Mucosa of gallbladder (tissue), 1 donor: ENCODE results near the gene ZNF43. TPM values are rescaled to one million over a fixed set of nuclear protein-coding genes. Genes with fewer than 3 reads are reported as not detected.
"Not testable (repeated sequence)": the region's sequence is repeated elsewhere in the genome, so short reads cannot be mapped to it uniquely, and the experiment has no call there.

Source experiments
- DNase-seq: peaks from one replicate; pipeline ENCODE4 v3.0.0-alpha.2; 2020; ENCODE audit warnings: low spot score
- total RNA-seq: library from RNA; stranded (reverse); gene quantifications from one replicate; pipeline ENCODE4 v1.2.1, GENCODE V29; 2021
- donor health status: DM: no; HTN: no; CAD: no.

Gene ZNF43
- total RNA-seq = 20.7 TPM

DNA sequence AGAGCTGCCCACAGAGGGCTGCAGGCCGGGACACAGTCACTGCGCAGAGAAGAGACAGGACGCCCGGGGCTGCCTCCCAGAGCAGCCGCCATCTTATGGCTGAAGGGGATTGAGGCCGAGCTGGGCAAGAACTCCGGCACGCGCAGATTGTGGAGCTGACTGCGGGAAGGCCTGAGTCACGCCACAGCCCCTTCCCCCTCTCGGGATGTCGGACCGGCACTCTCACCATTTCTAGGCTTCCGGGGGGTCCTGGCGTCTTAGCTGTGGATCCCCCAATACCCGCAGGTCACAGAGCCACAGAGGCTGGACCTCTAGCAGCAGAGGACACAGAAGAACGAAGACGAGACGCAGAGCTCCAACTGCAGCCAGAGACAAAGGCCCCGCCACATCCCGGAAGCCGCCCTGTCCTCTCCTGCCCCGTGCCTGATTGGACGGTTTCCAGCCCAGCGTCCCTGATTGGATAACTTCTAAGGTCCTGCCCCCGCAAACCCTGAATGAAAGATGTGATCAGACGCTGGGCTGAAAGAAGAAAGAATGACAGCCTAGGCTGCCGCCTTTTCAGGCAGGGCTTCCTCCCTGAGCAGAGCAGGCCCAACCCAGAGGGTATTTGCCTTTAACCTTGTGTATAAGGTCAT is at the start of gene ZNF43:
TSS of gene ZNF43 (minus strand) at position 373 of the 635 bp plus-strand sequence. CDS start at position 229, 144 bp downstream.
- DNase-seq = peak; percentile 98

DNA sequence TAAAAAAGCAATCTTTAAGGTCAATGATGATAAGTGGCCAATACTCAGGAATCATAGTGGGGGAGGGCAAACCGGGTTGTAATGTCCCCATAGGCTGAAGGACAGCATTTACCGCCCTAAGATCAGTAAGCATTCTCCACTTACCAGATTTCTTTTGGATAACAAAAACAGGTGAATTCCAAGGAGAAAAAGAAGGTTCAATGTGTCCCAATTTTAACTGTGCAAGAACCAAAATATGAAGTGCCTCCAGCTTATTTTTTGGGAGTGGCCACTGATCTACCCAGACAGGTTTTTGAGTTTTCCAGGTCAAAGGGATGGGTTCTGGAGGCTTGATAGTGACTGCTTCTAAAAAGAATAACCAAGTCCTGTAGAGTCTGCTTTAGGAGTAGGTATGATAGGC is 49.5 kb upstream of the ZNF43 start:
- DNase-seq = not testable (repeated sequence)

GRCh38 chr19:21884786-21885185 is 48.8 kb upstream of the ZNF43 start:
- DNase-seq = not testable (repeated sequence)

GRCh38 chr19:21883516-21883915 is 47.5 kb upstream of the ZNF43 start:
- DNase-seq = no peak

DNA sequence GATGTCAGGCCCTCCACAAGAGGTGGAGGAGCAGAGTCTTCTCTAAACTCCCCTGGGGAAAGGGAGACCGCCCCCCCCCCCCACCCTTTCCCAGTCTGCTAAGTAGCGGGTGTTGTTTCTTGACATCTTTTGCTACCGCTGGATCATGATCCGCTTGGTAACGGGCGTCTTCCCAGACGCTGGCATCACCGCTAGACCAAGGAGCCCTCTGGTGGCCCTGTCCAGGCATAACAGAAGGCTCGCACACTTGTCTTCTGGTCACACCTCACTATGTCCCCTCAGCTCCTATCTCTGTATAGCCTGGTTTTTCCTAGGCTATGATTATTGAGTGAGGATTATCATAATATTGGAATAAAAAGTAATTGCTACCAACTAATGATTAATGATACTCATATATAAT is 44.8 kb upstream of the ZNF43 start:
- not testable (repeated sequence) for DNase-seq

DNA sequence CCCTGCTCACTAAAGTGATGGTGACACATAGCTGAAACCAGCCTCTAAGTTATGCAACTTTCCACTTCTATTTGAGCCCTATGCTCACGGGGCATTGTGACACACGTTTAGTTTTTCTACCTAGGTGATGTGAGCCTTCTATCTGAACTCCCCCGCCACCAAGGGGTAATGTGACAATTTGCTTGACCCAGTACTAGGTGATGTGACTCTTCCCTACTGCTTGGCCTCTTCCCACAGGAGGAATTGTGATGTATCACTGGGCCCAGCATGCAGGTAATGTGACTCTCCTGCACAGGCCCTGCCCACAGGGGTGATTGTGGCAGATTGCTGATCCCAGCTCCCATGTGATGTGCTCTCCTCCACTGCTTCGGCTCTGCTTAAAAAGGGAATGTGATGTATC is 42.7 kb upstream of the ZNF43 start:
- no peak for DNase-seq

DNA sequence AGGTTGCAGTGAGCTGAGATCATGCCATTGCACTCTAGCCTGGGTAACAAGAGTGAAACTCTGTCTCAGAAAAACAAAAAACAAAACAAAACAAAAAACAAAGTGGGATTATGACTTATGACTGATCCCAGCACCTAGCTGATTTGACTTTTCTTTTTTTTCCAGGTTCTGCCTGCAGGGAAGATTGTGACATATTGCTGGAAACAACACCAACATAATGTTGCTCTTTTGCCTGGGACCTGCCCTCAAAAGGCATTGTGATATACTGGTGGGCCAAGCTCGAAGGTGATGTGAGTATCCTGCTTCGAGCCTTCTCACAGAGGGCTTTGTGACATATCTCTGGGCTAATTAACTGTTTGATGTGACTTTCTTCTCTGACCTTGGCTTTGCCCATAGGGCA is 42.0 kb upstream of the ZNF43 start:
- no peak for DNase-seq

GRCh38 chr19:21876608-21877007 is 40.6 kb upstream of the ZNF43 start:
- DNase-seq = not testable (repeated sequence)

DNA sequence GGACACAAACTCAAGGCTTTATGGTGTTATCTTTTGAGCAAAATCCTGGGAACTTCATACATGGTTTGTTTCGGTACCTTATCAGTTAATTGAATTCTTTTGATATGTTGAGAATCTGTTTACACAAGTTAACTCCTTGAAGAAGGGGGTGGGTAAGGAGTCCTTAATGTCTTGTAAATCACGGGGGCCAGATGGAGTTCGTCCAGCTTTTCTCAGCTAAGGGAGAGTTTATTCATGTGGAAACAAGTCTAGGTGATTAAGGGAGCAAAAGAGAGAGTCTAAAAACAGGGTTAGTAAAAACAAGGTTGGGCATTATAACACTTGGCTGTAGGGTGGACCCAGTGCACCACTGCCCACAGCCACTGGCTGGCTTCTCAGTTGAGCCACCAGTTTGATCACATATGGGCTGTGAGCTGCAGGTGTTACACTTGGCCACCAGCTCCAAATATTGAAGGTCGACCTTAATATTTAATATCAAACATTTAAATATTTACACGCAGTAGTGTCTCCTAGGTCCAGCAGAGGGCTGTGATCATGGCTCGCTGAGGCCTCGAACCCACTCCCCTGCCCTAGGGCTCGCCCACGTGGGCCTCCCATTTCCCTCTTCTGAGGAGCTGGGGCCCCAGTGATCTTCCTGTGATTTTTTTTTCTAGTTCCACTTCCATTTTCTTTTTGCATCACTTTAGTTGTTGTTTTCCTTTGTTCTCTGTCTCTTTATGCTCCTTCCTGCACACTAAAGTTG is 21.0 kb upstream of the ZNF43 start:
- no peak for DNase-seq

- peak; percentile 97 for DNase-seq
These were observed 15.8 kb upstream of the ZNF43 start for GRCh38 chr19:21851596-21852345.

- DNase-seq = no peak
These were observed 14.8 kb upstream of the ZNF43 start for GRCh38 chr19:21850656-21851255.

DNA sequence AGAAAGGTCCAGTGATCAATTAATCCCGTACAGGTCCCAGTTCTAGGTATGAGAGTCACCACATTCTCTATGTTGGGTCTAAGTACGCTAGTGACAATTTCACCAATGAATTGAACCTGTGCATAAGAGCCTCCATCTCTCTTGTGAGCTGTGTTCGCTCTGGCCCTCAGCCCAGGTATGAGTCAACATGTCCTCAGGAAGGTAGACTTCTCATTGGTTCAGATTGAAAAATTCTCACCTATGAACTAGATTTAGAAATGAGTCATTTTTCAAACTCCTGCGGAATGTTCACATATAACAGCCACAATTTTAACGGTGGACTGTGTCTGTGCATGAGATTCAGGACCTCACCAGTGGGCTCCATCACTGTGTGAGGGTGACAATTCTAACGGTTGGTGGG is 12.7 kb upstream of the ZNF43 start:
- peak; percentile 65 for DNase-seq

DNA sequence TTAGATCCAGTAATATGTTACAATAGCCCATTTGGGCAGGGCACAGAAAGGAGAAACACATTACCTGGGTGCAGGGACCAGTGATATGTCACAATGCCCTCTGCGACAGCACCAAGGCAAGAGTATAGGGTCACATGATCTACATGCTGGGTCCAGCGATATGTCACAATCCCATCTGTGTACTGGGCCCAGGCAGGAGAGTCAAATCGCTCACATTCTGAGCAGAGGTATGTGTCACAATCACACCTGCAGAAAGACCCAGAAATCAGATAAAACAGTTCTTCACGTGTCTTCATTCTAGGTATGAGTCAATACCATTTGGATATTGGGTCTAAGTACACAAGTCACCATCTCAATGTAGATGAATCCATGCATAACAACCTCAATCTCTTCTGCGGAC is 7.1 kb upstream of the ZNF43 start:
- no peak for DNase-seq

- DNase-seq = no peak
These were observed 5.6 kb upstream of the ZNF43 start for GRCh38 chr19:21841488-21842097.

- DNase-seq = no peak
These were observed 5.1 kb upstream of the ZNF43 start for GRCh38 chr19:21841081-21841480.

DNA sequence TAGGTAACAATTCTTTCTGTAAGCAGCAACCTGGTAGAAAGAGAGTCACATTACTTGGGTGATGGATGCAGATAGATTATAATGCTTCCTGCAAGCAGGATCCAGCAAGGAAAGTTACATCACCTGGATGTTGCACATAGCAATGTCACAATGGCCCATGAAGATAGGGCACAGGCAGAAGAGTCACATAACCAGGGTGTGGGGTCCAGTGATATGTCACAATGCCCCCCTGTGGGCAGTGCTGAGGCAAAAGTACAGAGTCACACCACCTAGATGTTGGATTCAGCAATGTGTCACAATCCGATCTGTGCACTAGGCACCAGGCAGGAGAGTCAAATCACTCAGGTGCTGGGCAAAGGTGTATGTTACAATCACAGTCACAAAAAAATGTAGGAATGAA is 4.0 kb upstream of the ZNF43 start:
- DNase-seq = no peak

DNA sequence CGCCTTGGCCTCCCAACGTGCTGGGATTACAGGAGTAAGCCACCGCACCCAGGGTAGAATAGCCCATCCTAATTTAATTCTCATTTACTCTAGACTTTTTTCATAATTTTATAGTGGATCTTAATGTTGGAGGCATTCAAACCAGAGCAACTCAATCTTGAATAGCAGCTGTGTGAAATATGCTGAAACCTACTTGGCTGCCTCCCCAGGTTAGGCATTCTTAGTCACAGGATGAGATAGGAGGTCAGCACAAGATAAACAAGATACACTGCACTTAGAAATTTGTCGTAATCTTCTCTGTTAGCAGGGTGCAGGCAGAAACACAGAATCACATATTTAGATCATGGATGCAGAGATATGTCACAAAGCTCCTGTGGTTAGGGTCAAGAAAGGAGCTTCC is 2.7 kb upstream of the ZNF43 start:
- DNase-seq = no peak

DNA sequence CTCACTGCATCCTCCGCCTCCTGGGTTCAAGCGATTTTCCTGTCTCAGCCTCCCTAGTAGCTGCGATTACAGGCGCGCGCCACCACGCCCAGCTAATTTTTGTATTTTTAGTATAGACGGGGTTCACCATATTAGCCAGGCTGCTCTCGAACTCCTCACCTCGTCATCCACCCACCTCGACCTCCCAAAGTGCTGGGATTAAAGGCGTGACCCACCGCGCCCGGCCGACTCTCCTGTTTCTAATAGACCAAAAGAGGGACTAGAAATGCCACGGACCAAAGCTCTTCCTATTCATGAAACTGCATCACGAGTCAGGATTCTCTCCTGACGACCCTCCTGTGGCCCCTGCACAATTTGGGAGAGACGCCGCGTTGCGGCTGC is 563 bp downstream of the ZNF43 start:
- DNase-seq = no peak

GRCh38 chr19:21833733-21834132 is 2.2 kb downstream of the ZNF43 start:
- no peak for DNase-seq

GRCh38 chr19:21824679-21825078 is 11.3 kb downstream of the ZNF43 start:
- DNase-seq = no peak

DNA sequence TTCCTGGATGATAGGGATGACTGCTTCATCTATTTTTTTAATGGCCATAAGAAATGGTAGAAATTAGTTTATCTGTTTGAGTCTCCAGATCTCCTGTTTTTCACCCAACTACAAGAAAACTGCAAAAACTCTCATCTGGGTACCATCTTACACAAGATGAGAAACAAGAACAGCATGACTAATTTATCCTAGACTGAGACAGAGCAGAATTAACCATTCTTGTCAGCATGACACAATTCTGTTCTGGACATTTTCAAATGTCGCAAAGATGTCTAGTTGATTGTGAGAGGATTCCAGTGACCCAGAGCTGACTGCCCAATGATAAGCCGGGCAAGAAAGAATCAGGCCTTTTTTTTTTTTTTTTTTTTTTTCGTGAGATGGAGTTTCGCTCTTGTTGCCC is 12.8 kb downstream of the ZNF43 start:
- DNase-seq = no peak

DNA sequence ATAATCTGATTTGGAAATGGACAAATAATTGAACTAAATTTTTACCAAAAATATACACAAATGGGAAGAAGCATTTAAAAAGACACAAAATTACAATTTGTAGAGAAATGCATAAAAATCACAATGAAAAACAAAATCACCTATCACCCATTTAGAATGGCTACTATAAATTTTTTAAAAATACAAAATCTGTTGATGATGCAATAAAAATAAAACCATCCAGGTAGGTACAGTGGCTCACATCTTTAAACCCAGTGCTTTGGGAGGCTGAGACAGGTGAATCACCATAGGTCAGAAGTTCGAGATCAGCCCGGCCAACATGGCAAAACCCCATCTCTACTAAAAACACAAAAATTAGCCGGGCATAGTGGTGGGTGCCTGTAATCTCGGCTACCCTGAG is 23.5 kb downstream of the ZNF43 start:
- no peak for DNase-seq
